HepG2 (cell line): ENCODE results near the gene CLEC16A. TPM values are rescaled to one million over a fixed set of nuclear protein-coding genes. Genes with fewer than 3 reads are reported as not detected.

ENCODE experiments used
- ATAC-seq: fragments of 200-7000 bp; cut with Tn5 transposase; 3 replicates; pipeline ENCODE4 v1.9.1; 2020; ENCODE audit warnings: mild to moderate bottlenecking, moderate library complexity
- BruUV-seq: library from RNA; stranded (reverse); fragments of 400-500 nt; replicated peaks from 2 replicates; lab custom pipeline; 2021; lab: Mats Ljungman, UMichigan
- CTCF ChIA-PET: fragments of 300-600 bp; formaldehyde crosslinking; extraction: SDS; loops from one replicate; lab custom pipeline; 2021; ENCODE audit warnings: low total read pairs, inconsistent platforms, low intra/inter-chr PET ratio; lab: Yijun Ruan, JAX
- POLR2A ChIA-PET: fragments of 350-600 bp; sonication (Branson Sonifier 250); formaldehyde crosslinking; loops from one replicate; lab custom pipeline; 2020; ENCODE audit warnings: antibody characterized with exemption, inconsistent platforms; lab: Yijun Ruan, JAX
- DNase-seq: peaks from one replicate; pipeline ENCODE4 v3.0.0-alpha.2; 2015; ENCODE audit warnings: low spot score
- FAIRE-seq: peaks from 3 replicates; lab custom pipeline; 2011; peaks lifted over from hg19 to GRCh38; lab: Jason Lieb, UNC
- H2AFZ ChIP-seq: one replicate; pipeline ENCODE4 v1.6.1; 2011; ENCODE audit warnings: low read length, inconsistent platforms
- H3K27ac ChIP-seq: fragments of 300-600 bp; 3 replicates; pipeline ENCODE4 v1.8.0; 2011; ENCODE audit warnings: mixed run types, mild to moderate bottlenecking, mixed read lengths, low read length, inconsistent platforms; ENCODE audit not compliant: insufficient read depth; ENCODE audit errors: extremely low read length
- H3K27me3 ChIP-seq, 2 experiments: fragments of 200-600 bp in 1 of 2; 2 replicates in 1 of 2; 3 replicates in 1 of 2; pipeline versions ENCODE4 v1.6.0 to v1.8.0; 2011; ENCODE audit warnings: low read length in 2 of 2, mild to moderate bottlenecking in 2 of 2, moderate library complexity in 2 of 2, inconsistent platforms in 1 of 2; ENCODE audit not compliant: insufficient read depth in 2 of 2, control insufficient read depth in 1 of 2
- H3K36me3 ChIP-seq, 2 experiments: fragments of 200-600 bp in 1 of 2; replicated peaks in 1 of 2; 2 replicates in 1 of 2; 3 replicates in 1 of 2; pipeline versions ENCODE4 v1.5.1 to v1.8.0; 2011; ENCODE audit warnings: low read length in 2 of 2, inconsistent platforms in 1 of 2; ENCODE audit not compliant: insufficient read depth in 2 of 2, control insufficient read depth in 1 of 2
- H3K4me1 ChIP-seq: 2 replicates; pipeline ENCODE4 v1.5.1; 2012; ENCODE audit warnings: low read length, inconsistent platforms; ENCODE audit not compliant: insufficient read depth
- H3K4me2 ChIP-seq: 2 replicates; pipeline ENCODE4 v1.6.0; 2011; ENCODE audit warnings: low read depth, low read length, inconsistent platforms
- H3K4me3 ChIP-seq, 3 experiments: fragments of 200-600 bp in 1 of 3; sonication (generic), shearing (Covaris generic) in 1 of 3; replicated peaks in 1 of 3; 2 replicates each; pipeline ENCODE4 v1.5.1; 2011 to 2016; ENCODE audit warnings: low read length in 3 of 3, inconsistent platforms in 2 of 3, low read depth in 2 of 3, mild to moderate bottlenecking in 2 of 3, control low read depth in 1 of 3, mixed read lengths in 1 of 3; ENCODE audit not compliant: insufficient read depth in 1 of 3
- H3K79me2 ChIP-seq: one replicate; pipeline ENCODE4 v1.6.1; 2011; ENCODE audit warnings: low read length, inconsistent platforms; ENCODE audit not compliant: insufficient read depth
- H3K9ac ChIP-seq: 2 replicates; pipeline ENCODE4 v1.6.0; 2011; ENCODE audit warnings: mild to moderate bottlenecking, low read depth, low read length, inconsistent platforms; ENCODE audit not compliant: insufficient read depth
- H3K9me3 ChIP-seq: 2 replicates; pipeline ENCODE4 v1.5.1; 2012; ENCODE audit warnings: mild to moderate bottlenecking, low read length
- H4K20me1 ChIP-seq: 2 replicates; pipeline ENCODE4 v1.6.0; 2011; ENCODE audit warnings: inconsistent platforms, mild to moderate bottlenecking, low read length, moderate library complexity; ENCODE audit not compliant: insufficient read depth
- ATM ChIP-seq: fragments of 450-650 bp; IDR thresholded peaks from 2 replicates; pipeline ENCODE4 v1.7.1; 2017; ENCODE audit warnings: mild to moderate bottlenecking, borderline replicate concordance
- CBX5 ChIP-seq: sonication (generic); formaldehyde crosslinking; IDR thresholded peaks from 2 replicates; pipeline ENCODE4 v1.4.0; 2020; ENCODE audit warnings: missing genetic modification reagents, borderline replicate concordance
- CEBPZ ChIP-seq: IDR thresholded peaks from 2 replicates; pipeline ENCODE4 v1.6.1; 2012; ENCODE audit warnings: low read length, improper control_type of control experiment
- EED ChIP-seq: sonication (generic); formaldehyde crosslinking; IDR thresholded peaks from 2 replicates; pipeline ENCODE4 v1.5.0; 2020; ENCODE audit warnings: mild to moderate bottlenecking, missing genetic modification reagents
- ELK4 ChIP-seq: sonication (generic); formaldehyde crosslinking; IDR thresholded peaks from 2 replicates; pipeline ENCODE4 v1.9.0; 2021; ENCODE audit warnings: missing genetic modification reagents, borderline replicate concordance
- FOXP1 ChIP-seq, 2 experiments: fragments of 450-650 bp in 1 of 2; IDR thresholded peaks; 2 replicates each; pipeline ENCODE4 v1.6.1; 2017 to 2018; ENCODE audit warnings: antibody characterized with exemption in 1 of 2
- POGZ ChIP-seq: sonication (generic); formaldehyde crosslinking; IDR thresholded peaks from 2 replicates; pipeline ENCODE4 v1.4.0; 2020; ENCODE audit warnings: mild to moderate bottlenecking, missing genetic modification reagents
- RBM39 ChIP-seq: fragments of 200-400 bp; formaldehyde crosslinking; IDR thresholded peaks from one replicate; pipeline ENCODE4 v1.6.1; 2018; ENCODE audit warnings: antibody characterized with exemption, mild to moderate bottlenecking, low read depth, low read length; ENCODE audit not compliant: poor library complexity, severe bottlenecking
- SKI ChIP-seq: fragments of 450-650 bp; IDR thresholded peaks from one replicate; pipeline ENCODE4 v1.6.1; 2018; ENCODE audit warnings: mild to moderate bottlenecking; ENCODE audit not compliant: partially characterized antibody
- ZC3H13 ChIP-seq: sonication (generic); formaldehyde crosslinking; IDR thresholded peaks from 2 replicates; pipeline ENCODE4 v1.8.1; 2023; ENCODE audit warnings: mild to moderate bottlenecking, missing genetic modification reagents, moderate library complexity
- ZNF563 ChIP-seq: sonication (generic); formaldehyde crosslinking; IDR thresholded peaks from 2 replicates; pipeline ENCODE4 v1.8.0; 2022; ENCODE audit warnings: mild to moderate bottlenecking, moderate library complexity, missing genetic modification reagents
- ZNF616 ChIP-seq: sonication (generic); formaldehyde crosslinking; IDR thresholded peaks from 2 replicates; pipeline ENCODE4 v1.5.0; 2020; ENCODE audit warnings: low read depth, mild to moderate bottlenecking, missing genetic modification reagents
- ZNF75D ChIP-seq: sonication (generic); formaldehyde crosslinking; IDR thresholded peaks from 2 replicates; pipeline ENCODE4 v1.8.1; 2023; ENCODE audit warnings: missing genetic modification reagents, mild to moderate bottlenecking, borderline replicate concordance
- ZNF766 ChIP-seq: sonication (generic); formaldehyde crosslinking; IDR thresholded peaks from 2 replicates; pipeline ENCODE4 v1.5.0; 2020; ENCODE audit warnings: missing genetic modification reagents, borderline replicate concordance
- WGBS: methylation state at CpG from one replicate; pipeline ENCODE4 v1.1.6; 2017; ENCODE audit warnings: low lambda C conversion rate; 5-methylcytosine and 5-hydroxymethylcytosine counted together
- in situ Hi-C: cut with HindIII; loops from 2 replicates; pipeline ENCODE4 v1.10.0; 2017; ENCODE audit warnings: low pct_unique_long_range_greater_than_20kb; ENCODE audit not compliant: extremely low pct_ligation_motif_present
- intact Hi-C: fragments of 100-400 bp; cut with micrococcal nuclease; formaldehyde crosslinking; loops from one replicate; pipeline ENCODE4 v1.10.0; 2022; ENCODE audit not compliant: unreplicated experiment
- polyA plus RNA-seq, 8 experiments: library from polyadenylated mRNA; depleted of rRNA in 3 of 8; stranded (reverse) in 7 of 8; unstranded in 1 of 8; fragments of >200 nt; fragmentation: Illumina TruSeq in 4 of 8; extraction: Trizol in 4 of 8; gene quantifications; 2 replicates each; pipeline versions ENCODE4 v1.2.1 to v1.2.3, GENCODE V29; 2011 to 2016; ENCODE audit warnings: low read depth in 4 of 8, missing spikeins in 1 of 8, mixed read lengths in 1 of 8; ENCODE audit not compliant: insufficient read depth in 1 of 8
- total RNA-seq, 5 experiments: library from RNA; depleted of rRNA; stranded (reverse); fragments of >200 nt; fragmentation: Illumina TruSeq; extraction: Trizol; gene quantifications; 2 replicates each; pipeline ENCODE4 v1.2.3, GENCODE V29; 2016; ENCODE audit warnings: low read depth in 1 of 5
- TF ChIP-seq, protein P1 (sequence below): sonication (generic); formaldehyde crosslinking; IDR thresholded peaks from 2 replicates; pipeline ENCODE4 v1.4.0; 2020; ENCODE audit warnings: missing genetic modification reagents
- TF ChIP-seq, protein P2 (sequence below): sonication (generic); formaldehyde crosslinking; conservative IDR thresholded peaks from 2 replicates; pipeline ENCODE4 v1.5.0; 2020; ENCODE audit warnings: missing genetic modification reagents

The CLEC16A gene
- total and polyA plus RNA-seq, 2 of the 13 experiments (the other 11 are each of a cell fraction or from before 2014, with no cell fraction given) = 8.5 to 10.3 TPM

GRCh38 chr16:11138769-11139325 is 194.5 kb downstream of the CLEC16A start:
- Histone ChIP-seq H3K27me3 (no peaks in the 10 kb centered on the region), H3K4me3 (no peak overlapping the region), H3K27ac (no peak overlapping the region), H3K4me2 (peak overlapping the region; percentile 38), H3K9me3 (no peaks in the 10 kb centered on the region), H3K79me2 (no peaks in the 10 kb centered on the region), H3K4me1 (peaks cover 38% of the 10 kb centered on the region), H4K20me1 (peaks cover 12% of the 10 kb centered on the region; the same call in 1 of the 2 replicates), H3K36me3 (no peaks in the 10 kb centered on the region), H2AFZ (no peak overlapping the region), H3K9ac (no peak overlapping the region)
- peak; percentile 37 for FAIRE-seq
- WGBS = 64% methylated on average over 7 of the region's 8 CpGs
- ATAC-seq = no peak
- no TSS peak for BruUV-seq
- CTCF ChIA-PET = no interaction called here
- intact Hi-C loops (loop anchor here (1.0 kb wide), 1 partner anchor 34 kb away; no protein-coding TSS in a partner anchor), in situ Hi-C loops (no loop called here)
- POLR2A ChIA-PET = interaction anchor here (0.7 to 2.5 kb wide), 8 partner anchors 13 to 232 kb away, joined by 3 to 20 read pairs (median 5); partner anchors contain the start of gene SOCS1
- DNase-seq = peak; percentile 29
- TF ChIP-seq ZNF766 (no peak), CEBPZ (no peak), ZC3H13 (CRISPR knock-in tag) (no peak), CBX5 (CRISPR knock-in tag) (peak; percentile 37; the same call in 1 of the 2 replicates), FOXP1 (IDR thresholded peaks at IDR 0.05) (no peak), FOXP1 (CRISPR knock-in tag; IDR thresholded peaks at IDR 0.05) (peak; percentile 42; the same call in 1 of the 2 replicates), ELK4 (CRISPR knock-in tag) (no peak), POGZ (CRISPR knock-in tag) (no peak), ZNF616 (CRISPR knock-in tag) (no peak), ZNF75D (CRISPR knock-in tag) (no peak), ATM (no peak), ZNF563 (CRISPR knock-in tag) (no peak), SKI (no peak), EED (CRISPR knock-in tag) (0 out of 2 replicates have a peak, but pooled peaks have one; percentile 71), RBM39 (no peak)
- TF ChIP-seq, protein P1, sequence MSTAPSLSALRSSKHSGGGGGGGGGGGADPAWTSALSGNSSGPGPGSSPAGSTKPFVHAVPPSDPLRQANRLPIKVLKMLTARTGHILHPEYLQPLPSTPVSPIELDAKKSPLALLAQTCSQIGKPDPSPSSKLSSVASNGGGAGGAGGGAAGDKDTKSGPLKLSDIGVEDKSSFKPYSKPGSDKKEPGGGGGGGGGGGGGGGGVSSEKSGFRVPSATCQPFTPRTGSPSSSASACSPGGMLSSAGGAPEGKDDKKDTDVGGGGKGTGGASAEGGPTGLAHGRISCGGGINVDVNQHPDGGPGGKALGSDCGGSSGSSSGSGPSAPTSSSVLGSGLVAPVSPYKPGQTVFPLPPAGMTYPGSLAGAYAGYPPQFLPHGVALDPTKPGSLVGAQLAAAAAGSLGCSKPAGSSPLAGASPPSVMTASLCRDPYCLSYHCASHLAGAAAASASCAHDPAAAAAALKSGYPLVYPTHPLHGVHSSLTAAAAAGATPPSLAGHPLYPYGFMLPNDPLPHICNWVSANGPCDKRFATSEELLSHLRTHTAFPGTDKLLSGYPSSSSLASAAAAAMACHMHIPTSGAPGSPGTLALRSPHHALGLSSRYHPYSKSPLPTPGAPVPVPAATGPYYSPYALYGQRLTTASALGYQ (CRISPR knock-in tag) = no peak
- TF ChIP-seq, protein P2, sequence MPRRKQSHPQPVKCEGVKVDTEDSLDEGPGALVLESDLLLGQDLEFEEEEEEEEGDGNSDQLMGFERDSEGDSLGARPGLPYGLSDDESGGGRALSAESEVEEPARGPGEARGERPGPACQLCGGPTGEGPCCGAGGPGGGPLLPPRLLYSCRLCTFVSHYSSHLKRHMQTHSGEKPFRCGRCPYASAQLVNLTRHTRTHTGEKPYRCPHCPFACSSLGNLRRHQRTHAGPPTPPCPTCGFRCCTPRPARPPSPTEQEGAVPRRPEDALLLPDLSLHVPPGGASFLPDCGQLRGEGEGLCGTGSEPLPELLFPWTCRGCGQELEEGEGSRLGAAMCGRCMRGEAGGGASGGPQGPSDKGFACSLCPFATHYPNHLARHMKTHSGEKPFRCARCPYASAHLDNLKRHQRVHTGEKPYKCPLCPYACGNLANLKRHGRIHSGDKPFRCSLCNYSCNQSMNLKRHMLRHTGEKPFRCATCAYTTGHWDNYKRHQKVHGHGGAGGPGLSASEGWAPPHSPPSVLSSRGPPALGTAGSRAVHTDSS (CRISPR knock-in tag) = no peak
